Endothelial cell of umbilical vein (primary cell): ENCODE data around the gene SLC9A9. TPM values are rescaled to one million over a fixed set of nuclear protein-coding genes. Genes with fewer than 3 reads are reported as not detected.

ENCODE experiments used
- BruUV-seq: library from RNA; stranded (reverse); fragments of 400-500 nt; replicated peaks from 2 replicates; lab custom pipeline; 2021; lab: Mats Ljungman, UMichigan
- CTCF ChIA-PET: fragments of 300-600, 350-600 bp; sonication (Branson Sonifier 250); formaldehyde crosslinking; loops from one replicate; lab custom pipeline; 2021; ENCODE audit warnings: antibody characterized with exemption, inconsistent platforms; lab: Charles Lee
- POLR2A ChIA-PET: fragments of 300-600, 350-600 bp; sonication (Branson Sonifier 250); formaldehyde crosslinking; loops from one replicate; lab custom pipeline; 2021; ENCODE audit warnings: antibody characterized with exemption, inconsistent platforms; lab: Charles Lee
- DNase-seq: peaks from one replicate; pipeline ENCODE4 v3.0.0-alpha.2; 2011; ENCODE audit warnings: low read depth, low spot score
- FAIRE-seq: peaks from 2 replicates; lab custom pipeline; 2011; peaks lifted over from hg19 to GRCh38; lab: Jason Lieb, UNC
- H2AFZ ChIP-seq: 2 replicates; pipeline ENCODE4 v1.6.0; 2012; ENCODE audit warnings: low read depth, low read length, control low read depth, inconsistent platforms
- H3K27ac ChIP-seq: 2 replicates; pipeline ENCODE4 v1.5.1; 2011; ENCODE audit warnings: low read depth, mild to moderate bottlenecking, control low read depth, low read length, moderate library complexity; ENCODE audit not compliant: insufficient read depth
- H3K27me3 ChIP-seq, 2 experiments: 2 replicates each; pipeline versions ENCODE4 v1.6.0 to v1.6.1; 2011; ENCODE audit warnings: low read length in 2 of 2, mixed read lengths in 1 of 2; ENCODE audit not compliant: control insufficient read depth in 2 of 2, insufficient read depth in 2 of 2
- H3K36me3 ChIP-seq, 2 experiments: 2 replicates in 1 of 2; 3 replicates in 1 of 2; pipeline ENCODE4 v1.5.1; 2011; ENCODE audit warnings: low read length in 2 of 2, mild to moderate bottlenecking in 1 of 2, moderate library complexity in 1 of 2; ENCODE audit not compliant: control insufficient read depth in 2 of 2, insufficient read depth in 2 of 2; ENCODE audit errors: extremely low read depth in 1 of 2
- H3K4me1 ChIP-seq: 3 replicates; pipeline ENCODE4 v1.5.1; 2011; ENCODE audit warnings: mild to moderate bottlenecking, low read length; ENCODE audit not compliant: control insufficient read depth, insufficient read depth; ENCODE audit errors: extremely low read depth
- H3K4me2 ChIP-seq: 2 replicates; pipeline ENCODE4 v1.6.1; 2011; ENCODE audit warnings: low read length, control low read depth, mixed read lengths; ENCODE audit not compliant: insufficient read depth
- H3K4me3 ChIP-seq, 3 experiments: fragments of 200-600 bp in 1 of 3; sonication (generic), shearing (Covaris generic) in 1 of 3; replicated peaks in 1 of 3; 2 replicates each; pipeline ENCODE4 v1.5.1; 2011 to 2016; ENCODE audit warnings: control low read depth in 3 of 3, low read length in 3 of 3, mild to moderate bottlenecking in 2 of 3, inconsistent platforms in 1 of 3, low read depth in 1 of 3, moderate library complexity in 1 of 3; ENCODE audit not compliant: insufficient read depth in 1 of 3
- H3K79me2 ChIP-seq: 2 replicates; pipeline ENCODE4 v1.6.0; 2012; ENCODE audit warnings: low read length, inconsistent platforms; ENCODE audit not compliant: control insufficient read depth, insufficient read depth
- H3K9ac ChIP-seq: replicated peaks from 2 replicates; pipeline ENCODE3; 2011; ENCODE audit warnings: low read length, control low read depth; ENCODE audit not compliant: insufficient read depth; ENCODE audit errors: extremely low read depth
- H3K9me1 ChIP-seq: replicated peaks from 3 replicates; pipeline ENCODE4 v1.6.0; 2011; ENCODE audit warnings: mild to moderate bottlenecking, low read length; ENCODE audit not compliant: control insufficient read depth, insufficient read depth; ENCODE audit errors: extremely low read depth
- H3K9me3 ChIP-seq: replicated peaks from 2 replicates; pipeline ENCODE4 v1.5.1; 2012; ENCODE audit warnings: low read length, inconsistent platforms; ENCODE audit not compliant: control insufficient read depth, insufficient read depth
- H4K20me1 ChIP-seq: replicated peaks from 2 replicates; pipeline ENCODE3; 2011; ENCODE audit warnings: mild to moderate bottlenecking, low read length; ENCODE audit not compliant: control insufficient read depth, insufficient read depth; ENCODE audit errors: extremely low read depth
- CTCF ChIP-seq, 2 donors: IDR thresholded peaks; 1 replicate in 1 of 2; 2 replicates in 1 of 2; pipeline ENCODE4 v1.5.1; 2011; ENCODE audit warnings: low read length in 2 of 2, mild to moderate bottlenecking in 2 of 2, moderate library complexity in 2 of 2, control low read depth in 1 of 2, inconsistent platforms in 1 of 2, low read depth in 1 of 2; ENCODE audit not compliant: insufficient read depth in 1 of 2; ENCODE audit errors: extremely low read depth in 1 of 2
- EZH2 ChIP-seq: IDR thresholded peaks from 2 replicates; pipeline ENCODE4 v1.6.1; 2012; ENCODE audit warnings: borderline replicate concordance, low read depth, mild to moderate bottlenecking, moderate library complexity, low read length, inconsistent platforms; ENCODE audit not compliant: severe bottlenecking
- FOS ChIP-seq: IDR thresholded peaks from 2 replicates; pipeline ENCODE4 v1.6.1; 2011; ENCODE audit warnings: mild to moderate bottlenecking, low read length, moderate library complexity, borderline replicate concordance; ENCODE audit not compliant: insufficient read depth
- GATA2 ChIP-seq: IDR thresholded peaks from 2 replicates; pipeline ENCODE4 v1.7.0; 2011; ENCODE audit warnings: low read depth, mild to moderate bottlenecking, moderate library complexity, mixed read lengths, low read length; ENCODE audit not compliant: insufficient read length, insufficient read depth
- JUN ChIP-seq: IDR thresholded peaks from 2 replicates; pipeline ENCODE4 v1.6.1; 2011; ENCODE audit warnings: borderline replicate concordance, low read depth; ENCODE audit not compliant: insufficient read length, insufficient read depth
- MAX ChIP-seq: IDR thresholded peaks from 2 replicates; pipeline ENCODE4 v1.6.1; 2011; ENCODE audit not compliant: insufficient read depth, insufficient read length
- MYC ChIP-seq: IDR thresholded peaks from one replicate; pipeline ENCODE4 v1.6.1; 2011; ENCODE audit warnings: mild to moderate bottlenecking, low read depth, low read length
- POLR2A ChIP-seq: IDR thresholded peaks from 2 replicates; pipeline ENCODE4 v1.6.1; 2012; ENCODE audit warnings: low read depth, mild to moderate bottlenecking, control low read depth, low read length
- POLR2AphosphoS5 ChIP-seq: IDR thresholded peaks from 2 replicates; pipeline ENCODE4 v1.6.1; 2012; ENCODE audit warnings: low read depth, mild to moderate bottlenecking, control low read depth, low read length, moderate library complexity; ENCODE audit not compliant: insufficient read depth
- dilution Hi-C: fragments of 300-500 bp; cut with MboI; formaldehyde crosslinking; loops from one replicate; pipeline ENCODE4 v1.15.0; 2019; ENCODE audit warnings: low sequenced_read_pairs; ENCODE audit not compliant: extremely low pct_ligation_motif_present
- intact Hi-C: fragments of 100-400 bp; cut with micrococcal nuclease; formaldehyde crosslinking; loops from one replicate; pipeline ENCODE4 v1.10.0; 2022
- polyA plus RNA-seq, 4 experiments: library from polyadenylated mRNA; depleted of rRNA in 3 of 4; stranded (reverse) in 3 of 4; unstranded in 1 of 4; fragments of >200 nt; gene quantifications; 2 replicates each; pipeline versions ENCODE4 v1.2.1 to v1.2.3, GENCODE V29; 2011 to 2012; ENCODE audit warnings: missing spikeins in 1 of 4
- total RNA-seq: library from RNA; stranded (reverse); gene quantifications from 2 replicates; pipeline ENCODE4 v1.2.3, GENCODE V29; 2021

The SLC9A9 gene
- total and polyA plus RNA-seq, 2 donors (not counting 3 experiments of a cell fraction or from before 2014, with no cell fraction given), result 1.5 to 1.8 TPM

GRCh38 chr3:143351895-143352608, 496.2 kb downstream of the SLC9A9 start:
- ChIA-PET CTCF (interaction anchor here (0.7 to 1.5 kb wide), 8 partner anchors 13 to 323 kb away, joined by 3 to 7 read pairs (median 3); no protein-coding TSS in a partner anchor), POLR2A (no interaction called here)
- TF ChIP-seq JUN (no peak), POLR2A (no peak)

GRCh38 chr3:143351354-143351753, 496.9 kb downstream of the SLC9A9 start:
- POLR2A ChIA-PET, result no interaction called here
- Histone ChIP-seq H3K36me3 (no peaks in the 10 kb centered on the region), H3K9ac (no peak overlapping the region), H3K27ac (no peak overlapping the region), H3K4me2 (no peak overlapping the region), H3K4me1 (peaks cover 3% of the 10 kb centered on the region), H3K9me3 (no peaks in the 10 kb centered on the region), H2AFZ (no peak overlapping the region), H3K9me1 (no peaks in the 10 kb centered on the region), H3K79me2 (no peaks in the 10 kb centered on the region), H3K27me3 (no peaks in the 10 kb centered on the region), H4K20me1 (no peaks in the 10 kb centered on the region), H3K4me3 (no peak overlapping the region)
- FAIRE-seq, result no peak
- intact Hi-C loops (no loop called here), dilution Hi-C loops (no loop called here)
- TF ChIP-seq GATA2, result no peak
- no peak for TF ChIP-seq MYC
- TF ChIP-seq FOS, result no peak
- no peak for TF ChIP-seq POLR2AphosphoS5
- no peak for TF ChIP-seq POLR2A
- TF ChIP-seq MAX, result no peak
- TF ChIP-seq EZH2, result no peak
- TF ChIP-seq CTCF (IDR thresholded peaks at IDR 0.05; ENCODE audit: extremely low read depth in 1 of 2, insufficient read depth in 1 of 2, low read depth in 1 of 2, low read length in 2 of 2), result no peak
- TF ChIP-seq JUN, result no peak
- no peak for DNase-seq
- CTCF ChIA-PET, result interaction anchor here (1.1 to 1.2 kb wide), 2 partner anchors 22 to 323 kb away, joined by 3 read pairs; no protein-coding TSS in a partner anchor
- BruUV-seq, result no TSS peak

More at GRCh38 chr3:143351895-143352608, 496.2 kb downstream of the SLC9A9 start:
- no peaks in the 10 kb centered on the region for H3K9me3 ChIP-seq
- peak; percentile 88 for DNase-seq
- no peaks in the 10 kb centered on the region for H3K36me3 ChIP-seq
- FAIRE-seq, result peak; percentile 21
- H3K79me2 ChIP-seq, result no peaks in the 10 kb centered on the region
- no peaks in the 10 kb centered on the region for H4K20me1 ChIP-seq
- no peaks in the 10 kb centered on the region for H3K27me3 ChIP-seq
- H3K9ac ChIP-seq, result no peak overlapping the region
- dilution Hi-C loops (no loop called here), intact Hi-C loops (loop anchor here (2.0 kb wide), 1 partner anchor 49 kb away; no protein-coding TSS in a partner anchor)
- no peak overlapping the region for H2AFZ ChIP-seq
- no peak overlapping the region for H3K4me3 ChIP-seq
- H3K4me2 ChIP-seq, result no peak overlapping the region
- BruUV-seq, result no TSS peak
- H3K27ac ChIP-seq, result no peak overlapping the region
- H3K4me1 ChIP-seq, result peaks cover 3% of the 10 kb centered on the region
- no peaks in the 10 kb centered on the region for H3K9me1 ChIP-seq
